ENCODE data around the gene CD4.

DNA sequence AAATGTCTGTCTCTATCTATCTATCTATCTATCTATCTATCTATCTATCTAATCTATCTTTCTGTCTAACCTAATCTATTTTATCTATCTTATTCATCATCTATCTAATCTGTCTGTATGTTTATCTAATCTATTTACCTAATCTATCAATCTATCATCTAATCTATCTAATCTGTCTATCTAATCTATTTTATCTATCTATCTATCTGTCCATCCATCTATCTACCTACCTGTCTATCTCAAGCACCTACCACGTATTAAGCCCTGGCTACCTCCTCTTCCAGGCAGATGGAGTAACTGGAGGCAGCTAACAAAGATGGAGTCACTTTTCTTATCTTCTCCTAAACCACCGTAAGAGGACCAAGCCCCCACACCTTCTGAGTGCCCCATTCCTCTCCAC lies 5.8 kb downstream of the CD4 start:
- TF ChIP-seq, protein P1, sequence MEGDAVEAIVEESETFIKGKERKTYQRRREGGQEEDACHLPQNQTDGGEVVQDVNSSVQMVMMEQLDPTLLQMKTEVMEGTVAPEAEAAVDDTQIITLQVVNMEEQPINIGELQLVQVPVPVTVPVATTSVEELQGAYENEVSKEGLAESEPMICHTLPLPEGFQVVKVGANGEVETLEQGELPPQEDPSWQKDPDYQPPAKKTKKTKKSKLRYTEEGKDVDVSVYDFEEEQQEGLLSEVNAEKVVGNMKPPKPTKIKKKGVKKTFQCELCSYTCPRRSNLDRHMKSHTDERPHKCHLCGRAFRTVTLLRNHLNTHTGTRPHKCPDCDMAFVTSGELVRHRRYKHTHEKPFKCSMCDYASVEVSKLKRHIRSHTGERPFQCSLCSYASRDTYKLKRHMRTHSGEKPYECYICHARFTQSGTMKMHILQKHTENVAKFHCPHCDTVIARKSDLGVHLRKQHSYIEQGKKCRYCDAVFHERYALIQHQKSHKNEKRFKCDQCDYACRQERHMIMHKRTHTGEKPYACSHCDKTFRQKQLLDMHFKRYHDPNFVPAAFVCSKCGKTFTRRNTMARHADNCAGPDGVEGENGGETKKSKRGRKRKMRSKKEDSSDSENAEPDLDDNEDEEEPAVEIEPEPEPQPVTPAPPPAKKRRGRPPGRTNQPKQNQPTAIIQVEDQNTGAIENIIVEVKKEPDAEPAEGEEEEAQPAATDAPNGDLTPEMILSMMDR (IDR thresholded peaks at IDR 0.05) = no peak
- TF ChIP-seq SMC3 (IDR thresholded peaks at IDR 0.05; ENCODE audit: low read depth, low read length) (no peak), TEAD4 (IDR thresholded peaks at IDR 0.05; ENCODE audit: borderline replicate concordance, insufficient read depth) (no peak), YY1 (IDR thresholded peaks at IDR 0.05; ENCODE audit: low read depth) (no peak), JUND (IDR thresholded peaks at IDR 0.05) (no peak), TCF12 (IDR thresholded peaks at IDR 0.05) (no peak), POLR2AphosphoS5 (IDR thresholded peaks at IDR 0.05; ENCODE audit: low read depth, low read length) (no peak), SIN3A (IDR thresholded peaks at IDR 0.05; ENCODE audit: borderline replicate concordance, low read depth, low read length) (no peak), GABPA (IDR thresholded peaks at IDR 0.05; ENCODE audit: low read depth) (no peak)
- TF ChIP-seq, protein P2, sequence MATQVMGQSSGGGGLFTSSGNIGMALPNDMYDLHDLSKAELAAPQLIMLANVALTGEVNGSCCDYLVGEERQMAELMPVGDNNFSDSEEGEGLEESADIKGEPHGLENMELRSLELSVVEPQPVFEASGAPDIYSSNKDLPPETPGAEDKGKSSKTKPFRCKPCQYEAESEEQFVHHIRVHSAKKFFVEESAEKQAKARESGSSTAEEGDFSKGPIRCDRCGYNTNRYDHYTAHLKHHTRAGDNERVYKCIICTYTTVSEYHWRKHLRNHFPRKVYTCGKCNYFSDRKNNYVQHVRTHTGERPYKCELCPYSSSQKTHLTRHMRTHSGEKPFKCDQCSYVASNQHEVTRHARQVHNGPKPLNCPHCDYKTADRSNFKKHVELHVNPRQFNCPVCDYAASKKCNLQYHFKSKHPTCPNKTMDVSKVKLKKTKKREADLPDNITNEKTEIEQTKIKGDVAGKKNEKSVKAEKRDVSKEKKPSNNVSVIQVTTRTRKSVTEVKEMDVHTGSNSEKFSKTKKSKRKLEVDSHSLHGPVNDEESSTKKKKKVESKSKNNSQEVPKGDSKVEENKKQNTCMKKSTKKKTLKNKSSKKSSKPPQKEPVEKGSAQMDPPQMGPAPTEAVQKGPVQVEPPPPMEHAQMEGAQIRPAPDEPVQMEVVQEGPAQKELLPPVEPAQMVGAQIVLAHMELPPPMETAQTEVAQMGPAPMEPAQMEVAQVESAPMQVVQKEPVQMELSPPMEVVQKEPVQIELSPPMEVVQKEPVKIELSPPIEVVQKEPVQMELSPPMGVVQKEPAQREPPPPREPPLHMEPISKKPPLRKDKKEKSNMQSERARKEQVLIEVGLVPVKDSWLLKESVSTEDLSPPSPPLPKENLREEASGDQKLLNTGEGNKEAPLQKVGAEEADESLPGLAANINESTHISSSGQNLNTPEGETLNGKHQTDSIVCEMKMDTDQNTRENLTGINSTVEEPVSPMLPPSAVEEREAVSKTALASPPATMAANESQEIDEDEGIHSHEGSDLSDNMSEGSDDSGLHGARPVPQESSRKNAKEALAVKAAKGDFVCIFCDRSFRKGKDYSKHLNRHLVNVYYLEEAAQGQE (IDR thresholded peaks at IDR 0.05; ENCODE audit: low read depth, low read length) = no peak
- TF ChIP-seq, protein P3, sequence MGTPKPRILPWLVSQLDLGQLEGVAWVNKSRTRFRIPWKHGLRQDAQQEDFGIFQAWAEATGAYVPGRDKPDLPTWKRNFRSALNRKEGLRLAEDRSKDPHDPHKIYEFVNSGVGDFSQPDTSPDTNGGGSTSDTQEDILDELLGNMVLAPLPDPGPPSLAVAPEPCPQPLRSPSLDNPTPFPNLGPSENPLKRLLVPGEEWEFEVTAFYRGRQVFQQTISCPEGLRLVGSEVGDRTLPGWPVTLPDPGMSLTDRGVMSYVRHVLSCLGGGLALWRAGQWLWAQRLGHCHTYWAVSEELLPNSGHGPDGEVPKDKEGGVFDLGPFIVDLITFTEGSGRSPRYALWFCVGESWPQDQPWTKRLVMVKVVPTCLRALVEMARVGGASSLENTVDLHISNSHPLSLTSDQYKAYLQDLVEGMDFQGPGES (IDR thresholded peaks at IDR 0.05; ENCODE audit: low read depth, low read length) = no peak
